GM15510 (cell line): Measurements from ENCODE around the gene ADCK2.

Experiments used
- POLR2A ChIP-seq: IDR thresholded peaks from 3 replicates; pipeline ENCODE4 v1.6.1; 2011; ENCODE audit warnings: borderline replicate concordance; ENCODE audit not compliant: insufficient read length; ENCODE audit errors: extremely low read depth

The ADCK2 gene

GRCh38 chr7:140659856-140660255, 12.9 kb upstream of the ADCK2 start:
- TF ChIP-seq POLR2A: no peak

GRCh38 chr7:140661124-140661523, 11.6 kb upstream of the ADCK2 start:
- TF ChIP-seq POLR2A: no peak

- TF ChIP-seq POLR2A: no peak
Measured at GRCh38 chr7:140667476-140667875, 5.3 kb upstream of the ADCK2 start.

GRCh38 chr7:140668641-140669040, 4.1 kb upstream of the ADCK2 start:
- no peak for TF ChIP-seq POLR2A

GRCh38 chr7:140669352-140669751, 3.4 kb upstream of the ADCK2 start:
- no peak for TF ChIP-seq POLR2A

- TF ChIP-seq POLR2A: no peak
Measured at GRCh38 chr7:140670343-140670935, 2.3 kb upstream of the ADCK2 start.

- no peak for TF ChIP-seq POLR2A
Measured at GRCh38 chr7:140671966-140672365, 779 bp upstream of the ADCK2 start.

- TF ChIP-seq POLR2A: peak; percentile 8
Measured at GRCh38 chr7:140673063-140673773, 473 bp downstream of the ADCK2 start.

GRCh38 chr7:140673774-140674155, 1.0 kb downstream of the ADCK2 start:
- TF ChIP-seq POLR2A: no peak

GRCh38 chr7:140674356-140674800, 1.6 kb downstream of the ADCK2 start:
- no peak for TF ChIP-seq POLR2A

- no peak for TF ChIP-seq POLR2A
Measured at GRCh38 chr7:140674899-140675701, 2.4 kb downstream of the ADCK2 start.

GRCh38 chr7:140675726-140676125, 3.0 kb downstream of the ADCK2 start:
- no peak for TF ChIP-seq POLR2A

GRCh38 chr7:140676306-140676705, 3.6 kb downstream of the ADCK2 start:
- no peak for TF ChIP-seq POLR2A

- no peak for TF ChIP-seq POLR2A
Measured at GRCh38 chr7:140677496-140677895, 4.8 kb downstream of the ADCK2 start.

- no peak for TF ChIP-seq POLR2A
Measured at GRCh38 chr7:140678081-140678815, 5.5 kb downstream of the ADCK2 start.
